Measurements from ENCODE around the gene LAMB4.

DNA sequence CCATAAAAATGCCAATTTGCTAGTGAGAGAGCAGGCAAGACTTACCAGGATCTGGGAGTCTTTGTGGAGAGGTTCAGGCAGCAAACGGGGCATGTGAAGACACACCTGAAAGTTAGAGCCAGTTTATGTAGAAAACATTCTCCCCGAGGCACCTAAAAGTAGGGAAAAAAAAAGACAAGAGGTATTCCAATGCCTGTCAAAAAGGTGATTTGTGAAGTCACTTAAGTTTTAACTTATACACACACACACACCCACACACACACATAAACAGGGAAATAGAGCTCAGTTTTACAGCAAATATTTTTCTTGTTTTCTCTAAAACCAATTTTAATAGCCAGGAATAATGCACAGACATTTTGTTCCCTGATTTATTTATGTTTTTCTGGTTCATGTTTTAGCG lies at the start of gene LAMB4:
- TF ChIP-seq, protein P1, sequence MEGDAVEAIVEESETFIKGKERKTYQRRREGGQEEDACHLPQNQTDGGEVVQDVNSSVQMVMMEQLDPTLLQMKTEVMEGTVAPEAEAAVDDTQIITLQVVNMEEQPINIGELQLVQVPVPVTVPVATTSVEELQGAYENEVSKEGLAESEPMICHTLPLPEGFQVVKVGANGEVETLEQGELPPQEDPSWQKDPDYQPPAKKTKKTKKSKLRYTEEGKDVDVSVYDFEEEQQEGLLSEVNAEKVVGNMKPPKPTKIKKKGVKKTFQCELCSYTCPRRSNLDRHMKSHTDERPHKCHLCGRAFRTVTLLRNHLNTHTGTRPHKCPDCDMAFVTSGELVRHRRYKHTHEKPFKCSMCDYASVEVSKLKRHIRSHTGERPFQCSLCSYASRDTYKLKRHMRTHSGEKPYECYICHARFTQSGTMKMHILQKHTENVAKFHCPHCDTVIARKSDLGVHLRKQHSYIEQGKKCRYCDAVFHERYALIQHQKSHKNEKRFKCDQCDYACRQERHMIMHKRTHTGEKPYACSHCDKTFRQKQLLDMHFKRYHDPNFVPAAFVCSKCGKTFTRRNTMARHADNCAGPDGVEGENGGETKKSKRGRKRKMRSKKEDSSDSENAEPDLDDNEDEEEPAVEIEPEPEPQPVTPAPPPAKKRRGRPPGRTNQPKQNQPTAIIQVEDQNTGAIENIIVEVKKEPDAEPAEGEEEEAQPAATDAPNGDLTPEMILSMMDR (conservative IDR thresholded peaks at IDR 0.05 in 1 of 2, IDR thresholded peaks at IDR 0.05 in 1 of 2; ENCODE audit: low read depth in 1 of 2, low read length in 2 of 2), result no peak
- no peak for TF ChIP-seq EZH2 (IDR thresholded peaks at IDR 0.05; ENCODE audit: low read length, missing control alignments)
